ENCODE measurements around the gene APOL3.

- TF ChIP-seq, protein P1, sequence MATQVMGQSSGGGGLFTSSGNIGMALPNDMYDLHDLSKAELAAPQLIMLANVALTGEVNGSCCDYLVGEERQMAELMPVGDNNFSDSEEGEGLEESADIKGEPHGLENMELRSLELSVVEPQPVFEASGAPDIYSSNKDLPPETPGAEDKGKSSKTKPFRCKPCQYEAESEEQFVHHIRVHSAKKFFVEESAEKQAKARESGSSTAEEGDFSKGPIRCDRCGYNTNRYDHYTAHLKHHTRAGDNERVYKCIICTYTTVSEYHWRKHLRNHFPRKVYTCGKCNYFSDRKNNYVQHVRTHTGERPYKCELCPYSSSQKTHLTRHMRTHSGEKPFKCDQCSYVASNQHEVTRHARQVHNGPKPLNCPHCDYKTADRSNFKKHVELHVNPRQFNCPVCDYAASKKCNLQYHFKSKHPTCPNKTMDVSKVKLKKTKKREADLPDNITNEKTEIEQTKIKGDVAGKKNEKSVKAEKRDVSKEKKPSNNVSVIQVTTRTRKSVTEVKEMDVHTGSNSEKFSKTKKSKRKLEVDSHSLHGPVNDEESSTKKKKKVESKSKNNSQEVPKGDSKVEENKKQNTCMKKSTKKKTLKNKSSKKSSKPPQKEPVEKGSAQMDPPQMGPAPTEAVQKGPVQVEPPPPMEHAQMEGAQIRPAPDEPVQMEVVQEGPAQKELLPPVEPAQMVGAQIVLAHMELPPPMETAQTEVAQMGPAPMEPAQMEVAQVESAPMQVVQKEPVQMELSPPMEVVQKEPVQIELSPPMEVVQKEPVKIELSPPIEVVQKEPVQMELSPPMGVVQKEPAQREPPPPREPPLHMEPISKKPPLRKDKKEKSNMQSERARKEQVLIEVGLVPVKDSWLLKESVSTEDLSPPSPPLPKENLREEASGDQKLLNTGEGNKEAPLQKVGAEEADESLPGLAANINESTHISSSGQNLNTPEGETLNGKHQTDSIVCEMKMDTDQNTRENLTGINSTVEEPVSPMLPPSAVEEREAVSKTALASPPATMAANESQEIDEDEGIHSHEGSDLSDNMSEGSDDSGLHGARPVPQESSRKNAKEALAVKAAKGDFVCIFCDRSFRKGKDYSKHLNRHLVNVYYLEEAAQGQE (IDR thresholded peaks at IDR 0.05; ENCODE audit: low read depth, low read length) = no peak
- TF ChIP-seq, protein P2, sequence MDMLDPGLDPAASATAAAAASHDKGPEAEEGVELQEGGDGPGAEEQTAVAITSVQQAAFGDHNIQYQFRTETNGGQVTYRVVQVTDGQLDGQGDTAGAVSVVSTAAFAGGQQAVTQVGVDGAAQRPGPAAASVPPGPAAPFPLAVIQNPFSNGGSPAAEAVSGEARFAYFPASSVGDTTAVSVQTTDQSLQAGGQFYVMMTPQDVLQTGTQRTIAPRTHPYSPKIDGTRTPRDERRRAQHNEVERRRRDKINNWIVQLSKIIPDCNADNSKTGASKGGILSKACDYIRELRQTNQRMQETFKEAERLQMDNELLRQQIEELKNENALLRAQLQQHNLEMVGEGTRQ (IDR thresholded peaks at IDR 0.05; ENCODE audit: borderline replicate concordance, low read depth, low read length) = no peak
- TF ChIP-seq RFX5 (IDR thresholded peaks at IDR 0.05; ENCODE audit: low read depth, low read length) = no peak
- TF ChIP-seq, protein P3, sequence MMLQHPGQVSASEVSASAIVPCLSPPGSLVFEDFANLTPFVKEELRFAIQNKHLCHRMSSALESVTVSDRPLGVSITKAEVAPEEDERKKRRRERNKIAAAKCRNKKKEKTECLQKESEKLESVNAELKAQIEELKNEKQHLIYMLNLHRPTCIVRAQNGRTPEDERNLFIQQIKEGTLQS (IDR thresholded peaks at IDR 0.05; ENCODE audit: borderline replicate concordance, extremely low read depth, low read depth, low read length) = no peak
- TF ChIP-seq HDAC2 (IDR thresholded peaks at IDR 0.05) = no peak
- TF ChIP-seq SUZ12 (IDR thresholded peaks at IDR 0.05; ENCODE audit: unreplicated experiment) = no peak
- no peak for TF ChIP-seq CBFB (IDR thresholded peaks at IDR 0.05; ENCODE audit: low read depth)
- TF ChIP-seq SMC3 (IDR thresholded peaks at IDR 0.05; ENCODE audit: borderline replicate concordance, low read length) = no peak
- no peak for TF ChIP-seq BACH1 (IDR thresholded peaks at IDR 0.05; ENCODE audit: borderline replicate concordance)
- no peak for TF ChIP-seq BRCA1 (IDR thresholded peaks at IDR 0.05; ENCODE audit: low read depth, low read length)
- TF ChIP-seq NR2C2 (IDR thresholded peaks at IDR 0.05; ENCODE audit: borderline replicate concordance, control insufficient read depth, insufficient read length, low read depth) = no peak
- TF ChIP-seq, protein P4, sequence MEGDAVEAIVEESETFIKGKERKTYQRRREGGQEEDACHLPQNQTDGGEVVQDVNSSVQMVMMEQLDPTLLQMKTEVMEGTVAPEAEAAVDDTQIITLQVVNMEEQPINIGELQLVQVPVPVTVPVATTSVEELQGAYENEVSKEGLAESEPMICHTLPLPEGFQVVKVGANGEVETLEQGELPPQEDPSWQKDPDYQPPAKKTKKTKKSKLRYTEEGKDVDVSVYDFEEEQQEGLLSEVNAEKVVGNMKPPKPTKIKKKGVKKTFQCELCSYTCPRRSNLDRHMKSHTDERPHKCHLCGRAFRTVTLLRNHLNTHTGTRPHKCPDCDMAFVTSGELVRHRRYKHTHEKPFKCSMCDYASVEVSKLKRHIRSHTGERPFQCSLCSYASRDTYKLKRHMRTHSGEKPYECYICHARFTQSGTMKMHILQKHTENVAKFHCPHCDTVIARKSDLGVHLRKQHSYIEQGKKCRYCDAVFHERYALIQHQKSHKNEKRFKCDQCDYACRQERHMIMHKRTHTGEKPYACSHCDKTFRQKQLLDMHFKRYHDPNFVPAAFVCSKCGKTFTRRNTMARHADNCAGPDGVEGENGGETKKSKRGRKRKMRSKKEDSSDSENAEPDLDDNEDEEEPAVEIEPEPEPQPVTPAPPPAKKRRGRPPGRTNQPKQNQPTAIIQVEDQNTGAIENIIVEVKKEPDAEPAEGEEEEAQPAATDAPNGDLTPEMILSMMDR (IDR thresholded peaks at IDR 0.05 in 2 of 3, conservative IDR thresholded peaks at IDR 0.05 in 1 of 3; ENCODE audit: control insufficient read depth in 2 of 3, extremely low read depth in 1 of 3, insufficient read depth in 1 of 3, low read depth in 3 of 3, low read length in 3 of 3) = no peak
- no peak for TF ChIP-seq EP300 (IDR thresholded peaks at IDR 0.05; ENCODE audit: borderline replicate concordance in 1 of 2, control insufficient read depth in 1 of 2, low read depth in 2 of 2, low read length in 2 of 2)
These were observed 43.5 kb downstream of the APOL3 start for GRCh38 chr22:36117053-36117554.
